ENCODE data around the gene UGT1A10.

GRCh38 chr2:233802132-233802815, 166.0 kb downstream of the UGT1A10 start:
- no peak for TF ChIP-seq GATAD2B (conservative IDR thresholded peaks at IDR 0.05; ENCODE audit: low read depth)
- no peak for TF ChIP-seq CBX5 (IDR thresholded peaks at IDR 0.05; ENCODE audit: low read depth)
- TF ChIP-seq, protein P1, sequence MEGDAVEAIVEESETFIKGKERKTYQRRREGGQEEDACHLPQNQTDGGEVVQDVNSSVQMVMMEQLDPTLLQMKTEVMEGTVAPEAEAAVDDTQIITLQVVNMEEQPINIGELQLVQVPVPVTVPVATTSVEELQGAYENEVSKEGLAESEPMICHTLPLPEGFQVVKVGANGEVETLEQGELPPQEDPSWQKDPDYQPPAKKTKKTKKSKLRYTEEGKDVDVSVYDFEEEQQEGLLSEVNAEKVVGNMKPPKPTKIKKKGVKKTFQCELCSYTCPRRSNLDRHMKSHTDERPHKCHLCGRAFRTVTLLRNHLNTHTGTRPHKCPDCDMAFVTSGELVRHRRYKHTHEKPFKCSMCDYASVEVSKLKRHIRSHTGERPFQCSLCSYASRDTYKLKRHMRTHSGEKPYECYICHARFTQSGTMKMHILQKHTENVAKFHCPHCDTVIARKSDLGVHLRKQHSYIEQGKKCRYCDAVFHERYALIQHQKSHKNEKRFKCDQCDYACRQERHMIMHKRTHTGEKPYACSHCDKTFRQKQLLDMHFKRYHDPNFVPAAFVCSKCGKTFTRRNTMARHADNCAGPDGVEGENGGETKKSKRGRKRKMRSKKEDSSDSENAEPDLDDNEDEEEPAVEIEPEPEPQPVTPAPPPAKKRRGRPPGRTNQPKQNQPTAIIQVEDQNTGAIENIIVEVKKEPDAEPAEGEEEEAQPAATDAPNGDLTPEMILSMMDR (IDR thresholded peaks at IDR 0.05 in 2 of 3, conservative IDR thresholded peaks at IDR 0.05 in 1 of 3; ENCODE audit: control insufficient read depth in 2 of 3, extremely low read depth in 1 of 3, insufficient read depth in 1 of 3, low read depth in 3 of 3, low read length in 3 of 3): no peak
- no peak for TF ChIP-seq SREBF2 (IDR thresholded peaks at IDR 0.05; ENCODE audit: low read length)
- no peak for TF ChIP-seq POLR2AphosphoS2 (IDR thresholded peaks at IDR 0.05; ENCODE audit: low read depth, low read length)
- TF ChIP-seq EGR1 (IDR thresholded peaks at IDR 0.05; ENCODE audit: borderline replicate concordance in 1 of 2, low read depth in 2 of 2, low read length in 2 of 2): no peak
- no peak for TF ChIP-seq CBFB (IDR thresholded peaks at IDR 0.05; ENCODE audit: low read depth)
- TF ChIP-seq PAX5 (IDR thresholded peaks at IDR 0.05; ENCODE audit: borderline replicate concordance, low read depth, low read length): no peak
- TF ChIP-seq BACH1 (IDR thresholded peaks at IDR 0.05; ENCODE audit: borderline replicate concordance): no peak
- TF ChIP-seq EZH2 (IDR thresholded peaks at IDR 0.05; ENCODE audit: borderline replicate concordance, control insufficient read depth, low read depth, low read length): no peak
- no peak for TF ChIP-seq JUND (IDR thresholded peaks at IDR 0.05; ENCODE audit: low read depth, low read length)

Data from GM12878 (cell line).